Spleen (tissue), 7 donors: Measurements from ENCODE around the gene GRIP1.

Experiments used
- POLR2A ChIP-seq, 3 donors: fragments of 450-650 bp; IDR thresholded peaks; one replicate each; pipeline ENCODE4 v1.5.1; 2017; ENCODE audit warnings: antibody characterized with exemption in 3 of 3, mild to moderate bottlenecking in 1 of 3
- TF ChIP-seq, protein P1 (sequence below), 11 experiments: fragments of 200-600 bp in 7 of 11; fragments of 450-650 bp in 4 of 11; sonication (generic) in 4 of 11; IDR thresholded peaks in 8 of 11; conservative IDR thresholded peaks in 3 of 11; 1 replicate in 7 of 11; 2 replicates in 4 of 11; pipeline versions ENCODE4 v1.4.0 to v1.8.0; 2016 to 2021; ENCODE audit warnings: antibody characterized with exemption in 11 of 11, inconsistent platforms in 4 of 11, mild to moderate bottlenecking in 1 of 11
- donor health status: DM: no; HTN: no; CAD: no; lungs with moderate emphysema.
- donor health status: DM: no; HTN: no; CAD: no.
- donor health status: DM: no; HTN: no; CAD: no.

GRCh38 chr12:66676241-66676640 is 2.6 kb downstream of the GRIP1 start:
- TF ChIP-seq, protein P1, sequence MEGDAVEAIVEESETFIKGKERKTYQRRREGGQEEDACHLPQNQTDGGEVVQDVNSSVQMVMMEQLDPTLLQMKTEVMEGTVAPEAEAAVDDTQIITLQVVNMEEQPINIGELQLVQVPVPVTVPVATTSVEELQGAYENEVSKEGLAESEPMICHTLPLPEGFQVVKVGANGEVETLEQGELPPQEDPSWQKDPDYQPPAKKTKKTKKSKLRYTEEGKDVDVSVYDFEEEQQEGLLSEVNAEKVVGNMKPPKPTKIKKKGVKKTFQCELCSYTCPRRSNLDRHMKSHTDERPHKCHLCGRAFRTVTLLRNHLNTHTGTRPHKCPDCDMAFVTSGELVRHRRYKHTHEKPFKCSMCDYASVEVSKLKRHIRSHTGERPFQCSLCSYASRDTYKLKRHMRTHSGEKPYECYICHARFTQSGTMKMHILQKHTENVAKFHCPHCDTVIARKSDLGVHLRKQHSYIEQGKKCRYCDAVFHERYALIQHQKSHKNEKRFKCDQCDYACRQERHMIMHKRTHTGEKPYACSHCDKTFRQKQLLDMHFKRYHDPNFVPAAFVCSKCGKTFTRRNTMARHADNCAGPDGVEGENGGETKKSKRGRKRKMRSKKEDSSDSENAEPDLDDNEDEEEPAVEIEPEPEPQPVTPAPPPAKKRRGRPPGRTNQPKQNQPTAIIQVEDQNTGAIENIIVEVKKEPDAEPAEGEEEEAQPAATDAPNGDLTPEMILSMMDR (IDR thresholded peaks at IDR 0.05 in 8 of 11, conservative IDR thresholded peaks at IDR 0.05 in 3 of 11): no peak
- TF ChIP-seq POLR2A (IDR thresholded peaks at IDR 0.05): no peak
